Spleen (tissue), 7 donors: ENCODE measurements around the gene AAGAB.

Source experiments
- CTCF ChIP-seq, 11 experiments: fragments of 200-600 bp in 7 of 11; fragments of 450-650 bp in 4 of 11; sonication (generic) in 4 of 11; IDR thresholded peaks in 8 of 11; conservative IDR thresholded peaks in 3 of 11; 1 replicate in 7 of 11; 2 replicates in 4 of 11; pipeline versions ENCODE4 v1.4.0 to v1.8.0; 2016 to 2021; ENCODE audit warnings: antibody characterized with exemption in 11 of 11, inconsistent platforms in 4 of 11, mild to moderate bottlenecking in 1 of 11
- POLR2A ChIP-seq, 3 donors: fragments of 450-650 bp; IDR thresholded peaks; one replicate each; pipeline ENCODE4 v1.5.1; 2017; ENCODE audit warnings: antibody characterized with exemption in 3 of 3, mild to moderate bottlenecking in 1 of 3
- POLR2AphosphoS5 ChIP-seq, 3 donors: sonication (generic); formaldehyde crosslinking; IDR thresholded peaks; one replicate each; pipeline ENCODE4 v1.5.1; 2017; ENCODE audit warnings: antibody characterized with exemption in 3 of 3
- donor health status: DM: no; HTN: no; CAD: no; lungs with moderate emphysema.
- donor health status: DM: no; HTN: no; CAD: no.
- donor health status: DM: no; HTN: no; CAD: no.

GRCh38 chr15:67181221-67181639 is 73.2 kb downstream of the AAGAB start:
- TF ChIP-seq POLR2A (IDR thresholded peaks at IDR 0.05): no peak
- TF ChIP-seq CTCF (IDR thresholded peaks at IDR 0.05 in 8 of 11, conservative IDR thresholded peaks at IDR 0.05 in 3 of 11): peak in 2 of 11 experiments; percentile 5 to 7
- TF ChIP-seq POLR2AphosphoS5 (IDR thresholded peaks at IDR 0.05): peak in 1 of 3 donors; percentile 13
